SK-N-SH (cell line): ENCODE data around the gene PRR18. TPM values are rescaled to one million over a fixed set of nuclear protein-coding genes. Genes with fewer than 3 reads are reported as not detected.

Experiments used
- CTCF ChIA-PET: fragments of 300-600, 350-600 bp; formaldehyde crosslinking; extraction: SDS; loops from one replicate; lab custom pipeline; 2021; lab: Yijun Ruan, JAX
- POLR2A ChIA-PET: fragments of 350-600 bp; sonication (Branson Sonifier 250); formaldehyde crosslinking; extraction: SDS; loops from one replicate; lab custom pipeline; 2020; ENCODE audit warnings: antibody characterized with exemption, inconsistent platforms; lab: Yijun Ruan, JAX
- DNase-seq: peaks from one replicate; pipeline ENCODE4 v3.0.0; 2012
- H2AFZ ChIP-seq: fragments of 200-600 bp; sonication (generic); 2 replicates; pipeline ENCODE4 v1.8.1; 2016; ENCODE audit warnings: antibody characterized with exemption, mild to moderate bottlenecking, low read depth
- H3F3A ChIP-seq: fragments of 200-600 bp; sonication (generic); replicated peaks from 2 replicates; pipeline ENCODE3; 2016; ENCODE audit warnings: antibody characterized with exemption, mild to moderate bottlenecking; ENCODE audit not compliant: insufficient read depth
- H3K27ac ChIP-seq, 2 experiments: fragments of 200-500 bp in 1 of 2; fragments of 200-600 bp in 1 of 2; sonication (Bioruptor generic) in 1 of 2; sonication (generic), shearing (Covaris generic) in 1 of 2; 2 replicates each; pipeline versions ENCODE4 v1.5.1 to v1.6.1; 2014 to 2016; ENCODE audit warnings: low read depth in 2 of 2, inconsistent platforms in 1 of 2, low read length in 1 of 2, mild to moderate bottlenecking in 1 of 2, mixed read lengths in 1 of 2
- H3K27me3 ChIP-seq: fragments of 200-600 bp; sonication (generic), shearing (Covaris generic); 2 replicates; pipeline ENCODE4 v1.6.1; 2016; ENCODE audit warnings: mixed run types; ENCODE audit not compliant: insufficient read depth
- H3K36me3 ChIP-seq, 2 experiments: fragments of 200-500 bp in 1 of 2; fragments of 200-600 bp in 1 of 2; sonication (Bioruptor generic) in 1 of 2; sonication (generic) in 1 of 2; replicated peaks in 1 of 2; 2 replicates each; pipeline versions ENCODE3 to v1.5.1; 2014 to 2016; ENCODE audit warnings: low read length in 1 of 2, mild to moderate bottlenecking in 1 of 2; ENCODE audit not compliant: insufficient read depth in 2 of 2, control insufficient read depth in 1 of 2
- H3K4me1 ChIP-seq, 2 experiments: fragments of 200-500 bp in 1 of 2; fragments of 200-600 bp in 1 of 2; sonication (Bioruptor generic) in 1 of 2; sonication (generic), shearing (Covaris generic) in 1 of 2; 2 replicates each; pipeline versions ENCODE4 v1.5.1 to v1.6.1; 2014 to 2016; ENCODE audit warnings: low read depth in 1 of 2, low read length in 1 of 2, mixed run types in 1 of 2; ENCODE audit not compliant: insufficient read depth in 2 of 2, control insufficient read depth in 1 of 2
- H3K4me2 ChIP-seq: fragments of 200-600 bp; sonication (generic), shearing (Covaris generic); 2 replicates; pipeline ENCODE4 v1.6.1; 2017; ENCODE audit warnings: mixed run types
- H3K4me3 ChIP-seq, 2 experiments: fragments of 200-500 bp in 1 of 2; fragments of 200-600 bp in 1 of 2; sonication (Bioruptor generic) in 1 of 2; sonication (generic), shearing (Covaris generic) in 1 of 2; 2 replicates each; pipeline versions ENCODE4 v1.5.1 to v1.8.1; 2014 to 2016; ENCODE audit warnings: low read depth in 2 of 2, inconsistent platforms in 1 of 2, low read length in 1 of 2, mild to moderate bottlenecking in 1 of 2, mixed read lengths in 1 of 2, moderate library complexity in 1 of 2
- H3K79me2 ChIP-seq: fragments of 200-600 bp; sonication (generic); 2 replicates; pipeline ENCODE4 v1.8.1; 2017; ENCODE audit warnings: mild to moderate bottlenecking; ENCODE audit not compliant: insufficient read depth
- H3K9ac ChIP-seq: fragments of 200-600 bp; sonication (generic); 2 replicates; pipeline ENCODE4 v1.6.1; 2017; ENCODE audit warnings: mixed run types
- H3K9me2 ChIP-seq: fragments of 200-600 bp; sonication (generic); 2 replicates; pipeline ENCODE4 v1.6.1; 2017; ENCODE audit warnings: mixed run types
- H3K9me3 ChIP-seq: fragments of 200-600 bp; sonication (generic); 2 replicates; pipeline ENCODE4 v1.6.1; 2017; ENCODE audit warnings: mixed run types, mild to moderate bottlenecking, moderate library complexity
- H4K20me1 ChIP-seq: fragments of 200-600 bp; sonication (generic); 2 replicates; pipeline ENCODE4 v1.6.1; 2017; ENCODE audit warnings: mild to moderate bottlenecking, mixed run types; ENCODE audit not compliant: insufficient read depth
- ELF1 ChIP-seq: IDR thresholded peaks from 2 replicates; pipeline ENCODE4 v1.4.0; 2012
- FOSL2 ChIP-seq: IDR thresholded peaks from 2 replicates; pipeline ENCODE4 v1.4.0; 2012; ENCODE audit warnings: low read depth, mild to moderate bottlenecking, moderate library complexity, borderline replicate concordance
- FOXJ3 ChIP-seq: sonication (generic); formaldehyde crosslinking; IDR thresholded peaks from 2 replicates; pipeline ENCODE4 v1.5.1; 2020; ENCODE audit warnings: mild to moderate bottlenecking, missing genetic modification reagents
- FOXM1 ChIP-seq: IDR thresholded peaks from 2 replicates; pipeline ENCODE4 v1.4.0; 2012; ENCODE audit warnings: low read depth, mild to moderate bottlenecking
- GABPA ChIP-seq: IDR thresholded peaks from 2 replicates; pipeline ENCODE4 v1.4.0; 2012; ENCODE audit warnings: low read depth, mild to moderate bottlenecking
- JUND ChIP-seq: IDR thresholded peaks from 2 replicates; pipeline ENCODE4 v1.4.0; 2012
- MEF2A ChIP-seq: IDR thresholded peaks from 2 replicates; pipeline ENCODE4 v1.4.0; 2012; ENCODE audit warnings: low read depth, borderline replicate concordance
- POLR2AphosphoS5 ChIP-seq: IDR thresholded peaks from 2 replicates; pipeline ENCODE4 v1.6.1; 2012; ENCODE audit warnings: low read depth, low read length
- RCOR1 ChIP-seq: fragments of 150-350 bp; IDR thresholded peaks from 2 replicates; pipeline ENCODE4 v1.6.1; 2017; ENCODE audit warnings: antibody characterized with exemption, low read length
- RFX5 ChIP-seq: IDR thresholded peaks from 2 replicates; pipeline ENCODE4 v1.6.1; 2012; ENCODE audit warnings: mild to moderate bottlenecking, improper control_type of control experiment, low read length
- RXRA ChIP-seq: IDR thresholded peaks from 2 replicates; pipeline ENCODE4 v1.4.0; 2012; ENCODE audit warnings: low read depth, mild to moderate bottlenecking, borderline replicate concordance
- SMC3 ChIP-seq: IDR thresholded peaks from 2 replicates; pipeline ENCODE4 v1.6.1; 2012; ENCODE audit warnings: low read depth, low read length, improper control_type of control experiment
- TEAD4 ChIP-seq: IDR thresholded peaks from 2 replicates; pipeline ENCODE4 v1.4.0; 2012; ENCODE audit warnings: mild to moderate bottlenecking, borderline replicate concordance; ENCODE audit not compliant: insufficient read depth
- YY1 ChIP-seq: IDR thresholded peaks from 2 replicates; pipeline ENCODE4 v1.4.0; 2012; ENCODE audit warnings: low read depth, mild to moderate bottlenecking
- WGBS: methylation state at CpG from one replicate; pipeline ENCODE4 v1.1.6; 2017; ENCODE audit warnings: low lambda C conversion rate; 5-methylcytosine and 5-hydroxymethylcytosine counted together
- polyA plus RNA-seq, 3 experiments: library from polyadenylated mRNA; depleted of rRNA; stranded (reverse); fragments of >200 nt; gene quantifications; 2 replicates each; pipeline ENCODE4 v1.2.3, GENCODE V29; 2012
- TF ChIP-seq, protein P1 (sequence below): IDR thresholded peaks from 2 replicates; pipeline ENCODE4; 2012
- TF ChIP-seq, protein P2 (sequence below): fragments of 150-350 bp; IDR thresholded peaks from 2 replicates; pipeline ENCODE4 v1.6.1; 2017; ENCODE audit warnings: antibody characterized with exemption, low read length, low read depth, borderline replicate concordance
- TF ChIP-seq, protein P3 (sequence below): IDR thresholded peaks from 2 replicates; pipeline ENCODE4 v1.4.0; 2012; ENCODE audit warnings: low read depth, borderline replicate concordance
- TF ChIP-seq, protein P4 (sequence below): fragments of 200-600 bp; sonication (generic); IDR thresholded peaks from 2 replicates; pipeline ENCODE4 v1.6.1; 2017; ENCODE audit warnings: antibody characterized with exemption, mild to moderate bottlenecking, moderate library complexity
- TF ChIP-seq, protein P5 (sequence below): IDR thresholded peaks from 2 replicates; pipeline ENCODE4 v1.6.1; 2012; ENCODE audit warnings: mild to moderate bottlenecking, low read depth, low read length, moderate library complexity
- TF ChIP-seq, protein P6 (sequence below): IDR thresholded peaks from 2 replicates; pipeline ENCODE4 v1.4.0; 2012; ENCODE audit warnings: low read depth, borderline replicate concordance
- TF ChIP-seq, protein P7 (sequence below): fragments of 150-350 bp; IDR thresholded peaks from 2 replicates; pipeline ENCODE4 v1.6.1; 2016; ENCODE audit warnings: mild to moderate bottlenecking, low read depth, low read length

PRR18 gene
- polyA plus RNA-seq, 1 of the 3 experiments (the other 2 are of a cell fraction) = 0.02 TPM

DNA sequence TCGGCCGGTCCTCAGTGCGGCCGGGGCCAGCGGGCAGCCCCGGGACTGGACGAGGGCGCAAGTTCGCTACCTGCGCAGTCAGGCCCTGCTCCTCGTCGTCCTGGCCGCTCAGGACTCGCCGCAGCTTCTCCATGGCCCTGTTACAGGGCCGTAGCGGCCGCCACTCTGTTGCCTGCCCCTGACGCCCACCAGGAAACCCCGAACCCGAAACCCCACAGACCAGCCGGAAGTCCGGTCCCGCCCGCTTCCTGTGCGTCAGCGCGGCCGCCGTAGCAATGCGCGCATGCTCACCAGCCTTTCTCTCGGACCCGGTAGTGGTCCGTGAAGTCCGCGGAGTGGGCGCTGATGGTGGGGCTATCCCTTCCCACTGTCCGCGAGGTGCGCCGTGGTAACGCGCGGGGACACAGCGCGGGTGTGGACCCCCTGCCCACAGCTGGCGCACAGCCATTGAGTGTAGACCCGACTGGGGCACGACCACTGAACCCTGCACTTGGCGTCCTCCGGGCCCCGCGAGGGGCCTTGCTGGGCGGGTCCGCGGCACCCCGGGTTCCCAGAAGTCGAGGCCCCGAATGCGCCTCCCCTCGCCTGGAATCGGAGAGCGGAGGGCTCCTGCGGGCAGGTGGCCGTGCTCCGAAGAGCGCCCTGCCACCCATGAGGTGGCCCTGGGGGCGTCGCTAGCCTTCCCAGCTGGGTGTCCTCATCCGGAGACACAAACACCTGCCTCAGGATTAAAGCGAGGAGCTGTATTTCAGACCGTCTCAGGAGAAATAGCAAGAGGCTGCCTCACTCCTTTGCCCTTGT, 34.4 kb upstream of the PRR18 start, which contains the start of gene SFT2D1:
Gene SFT2D1 (minus strand): TSS at position 197 of the 801 bp plus-strand sequence. CDS start 64 bp downstream, at position 133.
- Histone ChIP-seq H3K27me3 (no peaks in the 10 kb centered on the region), H3K9ac (peak within 1 kb of the TSS; percentile 90), H3K4me2 (peak within 1 kb of the TSS; percentile 85), H3K4me3 (peak within 1 kb of the TSS; percentile 82 to 88), H3K79me2 (peaks cover 53% of the 10 kb centered on the region), H3K27ac (peak within 1 kb of the TSS; percentile 76 to 87; a peak in 3 of 4 replicates), H4K20me1 (peaks cover 31% of the 10 kb centered on the region), H3K36me3 (peaks cover 0 to 4% of the 10 kb centered on the region in 2 experiments), H2AFZ (peak within 1 kb of the TSS; percentile 89), H3K9me3 (no peaks in the 10 kb centered on the region), H3K4me1 (peaks cover 4 to 19% of the 10 kb centered on the region in 2 experiments; a peak in 2 of 4 replicates), H3F3A (no peaks in the 10 kb centered on the region), H3K9me2 (no peaks in the 10 kb centered on the region)
- POLR2A ChIA-PET = no interaction called here
- 13% methylated on average over 3 of the region's 73 CpGs for WGBS
- CTCF ChIA-PET = interaction anchor here (1.1 to 1.8 kb wide), 3 partner anchors 12 to 39 kb away, joined by 3 to 6 read pairs (median 4); no protein-coding TSS in a partner anchor
- DNase-seq = peak; percentile 98
- no peak for TF ChIP-seq RFX5
- no peak for TF ChIP-seq FOXM1
- TF ChIP-seq, protein P1, sequence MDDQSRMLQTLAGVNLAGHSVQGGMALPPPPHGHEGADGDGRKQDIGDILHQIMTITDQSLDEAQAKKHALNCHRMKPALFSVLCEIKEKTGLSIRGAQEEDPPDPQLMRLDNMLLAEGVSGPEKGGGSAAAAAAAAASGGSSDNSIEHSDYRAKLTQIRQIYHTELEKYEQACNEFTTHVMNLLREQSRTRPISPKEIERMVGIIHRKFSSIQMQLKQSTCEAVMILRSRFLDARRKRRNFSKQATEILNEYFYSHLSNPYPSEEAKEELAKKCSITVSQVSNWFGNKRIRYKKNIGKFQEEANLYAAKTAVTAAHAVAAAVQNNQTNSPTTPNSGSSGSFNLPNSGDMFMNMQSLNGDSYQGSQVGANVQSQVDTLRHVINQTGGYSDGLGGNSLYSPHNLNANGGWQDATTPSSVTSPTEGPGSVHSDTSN = no peak
- TF ChIP-seq, protein P2, sequence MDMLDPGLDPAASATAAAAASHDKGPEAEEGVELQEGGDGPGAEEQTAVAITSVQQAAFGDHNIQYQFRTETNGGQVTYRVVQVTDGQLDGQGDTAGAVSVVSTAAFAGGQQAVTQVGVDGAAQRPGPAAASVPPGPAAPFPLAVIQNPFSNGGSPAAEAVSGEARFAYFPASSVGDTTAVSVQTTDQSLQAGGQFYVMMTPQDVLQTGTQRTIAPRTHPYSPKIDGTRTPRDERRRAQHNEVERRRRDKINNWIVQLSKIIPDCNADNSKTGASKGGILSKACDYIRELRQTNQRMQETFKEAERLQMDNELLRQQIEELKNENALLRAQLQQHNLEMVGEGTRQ = no peak
- TF ChIP-seq, protein P3, sequence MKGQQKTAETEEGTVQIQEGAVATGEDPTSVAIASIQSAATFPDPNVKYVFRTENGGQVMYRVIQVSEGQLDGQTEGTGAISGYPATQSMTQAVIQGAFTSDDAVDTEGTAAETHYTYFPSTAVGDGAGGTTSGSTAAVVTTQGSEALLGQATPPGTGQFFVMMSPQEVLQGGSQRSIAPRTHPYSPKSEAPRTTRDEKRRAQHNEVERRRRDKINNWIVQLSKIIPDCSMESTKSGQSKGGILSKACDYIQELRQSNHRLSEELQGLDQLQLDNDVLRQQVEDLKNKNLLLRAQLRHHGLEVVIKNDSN = no peak
- TF ChIP-seq, protein P4, sequence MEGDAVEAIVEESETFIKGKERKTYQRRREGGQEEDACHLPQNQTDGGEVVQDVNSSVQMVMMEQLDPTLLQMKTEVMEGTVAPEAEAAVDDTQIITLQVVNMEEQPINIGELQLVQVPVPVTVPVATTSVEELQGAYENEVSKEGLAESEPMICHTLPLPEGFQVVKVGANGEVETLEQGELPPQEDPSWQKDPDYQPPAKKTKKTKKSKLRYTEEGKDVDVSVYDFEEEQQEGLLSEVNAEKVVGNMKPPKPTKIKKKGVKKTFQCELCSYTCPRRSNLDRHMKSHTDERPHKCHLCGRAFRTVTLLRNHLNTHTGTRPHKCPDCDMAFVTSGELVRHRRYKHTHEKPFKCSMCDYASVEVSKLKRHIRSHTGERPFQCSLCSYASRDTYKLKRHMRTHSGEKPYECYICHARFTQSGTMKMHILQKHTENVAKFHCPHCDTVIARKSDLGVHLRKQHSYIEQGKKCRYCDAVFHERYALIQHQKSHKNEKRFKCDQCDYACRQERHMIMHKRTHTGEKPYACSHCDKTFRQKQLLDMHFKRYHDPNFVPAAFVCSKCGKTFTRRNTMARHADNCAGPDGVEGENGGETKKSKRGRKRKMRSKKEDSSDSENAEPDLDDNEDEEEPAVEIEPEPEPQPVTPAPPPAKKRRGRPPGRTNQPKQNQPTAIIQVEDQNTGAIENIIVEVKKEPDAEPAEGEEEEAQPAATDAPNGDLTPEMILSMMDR = no peak
- no peak for TF ChIP-seq RXRA
- no peak for TF ChIP-seq FOSL2
- no peak for TF ChIP-seq SMC3
- 0 out of 2 replicates have a peak, but pooled peaks have one; percentile 24 for TF ChIP-seq YY1
- no peak for TF ChIP-seq TEAD4
- TF ChIP-seq, protein P5, sequence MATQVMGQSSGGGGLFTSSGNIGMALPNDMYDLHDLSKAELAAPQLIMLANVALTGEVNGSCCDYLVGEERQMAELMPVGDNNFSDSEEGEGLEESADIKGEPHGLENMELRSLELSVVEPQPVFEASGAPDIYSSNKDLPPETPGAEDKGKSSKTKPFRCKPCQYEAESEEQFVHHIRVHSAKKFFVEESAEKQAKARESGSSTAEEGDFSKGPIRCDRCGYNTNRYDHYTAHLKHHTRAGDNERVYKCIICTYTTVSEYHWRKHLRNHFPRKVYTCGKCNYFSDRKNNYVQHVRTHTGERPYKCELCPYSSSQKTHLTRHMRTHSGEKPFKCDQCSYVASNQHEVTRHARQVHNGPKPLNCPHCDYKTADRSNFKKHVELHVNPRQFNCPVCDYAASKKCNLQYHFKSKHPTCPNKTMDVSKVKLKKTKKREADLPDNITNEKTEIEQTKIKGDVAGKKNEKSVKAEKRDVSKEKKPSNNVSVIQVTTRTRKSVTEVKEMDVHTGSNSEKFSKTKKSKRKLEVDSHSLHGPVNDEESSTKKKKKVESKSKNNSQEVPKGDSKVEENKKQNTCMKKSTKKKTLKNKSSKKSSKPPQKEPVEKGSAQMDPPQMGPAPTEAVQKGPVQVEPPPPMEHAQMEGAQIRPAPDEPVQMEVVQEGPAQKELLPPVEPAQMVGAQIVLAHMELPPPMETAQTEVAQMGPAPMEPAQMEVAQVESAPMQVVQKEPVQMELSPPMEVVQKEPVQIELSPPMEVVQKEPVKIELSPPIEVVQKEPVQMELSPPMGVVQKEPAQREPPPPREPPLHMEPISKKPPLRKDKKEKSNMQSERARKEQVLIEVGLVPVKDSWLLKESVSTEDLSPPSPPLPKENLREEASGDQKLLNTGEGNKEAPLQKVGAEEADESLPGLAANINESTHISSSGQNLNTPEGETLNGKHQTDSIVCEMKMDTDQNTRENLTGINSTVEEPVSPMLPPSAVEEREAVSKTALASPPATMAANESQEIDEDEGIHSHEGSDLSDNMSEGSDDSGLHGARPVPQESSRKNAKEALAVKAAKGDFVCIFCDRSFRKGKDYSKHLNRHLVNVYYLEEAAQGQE = no peak
- no peak for TF ChIP-seq RCOR1
- TF ChIP-seq ELF1 = peak; percentile 89
- no peak for TF ChIP-seq MEF2A
- no peak for TF ChIP-seq JUND
- peak; percentile 75 for TF ChIP-seq FOXJ3
- TF ChIP-seq, protein P6, sequence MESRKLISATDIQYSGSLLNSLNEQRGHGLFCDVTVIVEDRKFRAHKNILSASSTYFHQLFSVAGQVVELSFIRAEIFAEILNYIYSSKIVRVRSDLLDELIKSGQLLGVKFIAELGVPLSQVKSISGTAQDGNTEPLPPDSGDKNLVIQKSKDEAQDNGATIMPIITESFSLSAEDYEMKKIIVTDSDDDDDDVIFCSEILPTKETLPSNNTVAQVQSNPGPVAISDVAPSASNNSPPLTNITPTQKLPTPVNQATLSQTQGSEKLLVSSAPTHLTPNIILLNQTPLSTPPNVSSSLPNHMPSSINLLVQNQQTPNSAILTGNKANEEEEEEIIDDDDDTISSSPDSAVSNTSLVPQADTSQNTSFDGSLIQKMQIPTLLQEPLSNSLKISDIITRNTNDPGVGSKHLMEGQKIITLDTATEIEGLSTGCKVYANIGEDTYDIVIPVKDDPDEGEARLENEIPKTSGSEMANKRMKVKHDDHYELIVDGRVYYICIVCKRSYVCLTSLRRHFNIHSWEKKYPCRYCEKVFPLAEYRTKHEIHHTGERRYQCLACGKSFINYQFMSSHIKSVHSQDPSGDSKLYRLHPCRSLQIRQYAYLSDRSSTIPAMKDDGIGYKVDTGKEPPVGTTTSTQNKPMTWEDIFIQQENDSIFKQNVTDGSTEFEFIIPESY = no peak
- TF ChIP-seq POLR2AphosphoS5 = peak; percentile 96
- TF ChIP-seq, protein P7, sequence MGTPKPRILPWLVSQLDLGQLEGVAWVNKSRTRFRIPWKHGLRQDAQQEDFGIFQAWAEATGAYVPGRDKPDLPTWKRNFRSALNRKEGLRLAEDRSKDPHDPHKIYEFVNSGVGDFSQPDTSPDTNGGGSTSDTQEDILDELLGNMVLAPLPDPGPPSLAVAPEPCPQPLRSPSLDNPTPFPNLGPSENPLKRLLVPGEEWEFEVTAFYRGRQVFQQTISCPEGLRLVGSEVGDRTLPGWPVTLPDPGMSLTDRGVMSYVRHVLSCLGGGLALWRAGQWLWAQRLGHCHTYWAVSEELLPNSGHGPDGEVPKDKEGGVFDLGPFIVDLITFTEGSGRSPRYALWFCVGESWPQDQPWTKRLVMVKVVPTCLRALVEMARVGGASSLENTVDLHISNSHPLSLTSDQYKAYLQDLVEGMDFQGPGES = no peak
- TF ChIP-seq GABPA = peak; percentile 88
